HEK293T (cell line): Measurements from ENCODE around the gene RBM28.

Experiments
- ARNT ChIP-seq: fragments of 450-650 bp; IDR thresholded peaks from 2 replicates; pipeline ENCODE4 v1.6.1; 2017; ENCODE audit warnings: mild to moderate bottlenecking
- BHLHE40 ChIP-seq: fragments of 450-650 bp; IDR thresholded peaks from 2 replicates; pipeline ENCODE4 v1.6.1; 2016; ENCODE audit warnings: mild to moderate bottlenecking, moderate library complexity, borderline replicate concordance
- CTBP1 ChIP-seq: fragments of 450-650 bp; IDR thresholded peaks from 2 replicates; pipeline ENCODE4 v1.6.1; 2016; ENCODE audit warnings: borderline replicate concordance
- ELF4 ChIP-seq: fragments of 450-650 bp; IDR thresholded peaks from 2 replicates; pipeline ENCODE4 v1.6.1; 2017; ENCODE audit warnings: antibody characterized with exemption
- FOXA1 ChIP-seq: fragments of 450-650 bp; IDR thresholded peaks from 2 replicates; pipeline ENCODE4 v1.6.1; 2016; ENCODE audit warnings: mild to moderate bottlenecking
- FOXK2 ChIP-seq: fragments of 450-650 bp; IDR thresholded peaks from 2 replicates; pipeline ENCODE4 v1.6.1; 2016; ENCODE audit warnings: mild to moderate bottlenecking
- FOXM1 ChIP-seq: fragments of 450-650 bp; IDR thresholded peaks from 2 replicates; pipeline ENCODE4 v1.6.1; 2017; ENCODE audit warnings: mild to moderate bottlenecking, borderline replicate concordance
- HDGF ChIP-seq: fragments of 450-650 bp; IDR thresholded peaks from 2 replicates; pipeline ENCODE4 v1.6.1; 2017; ENCODE audit warnings: antibody characterized with exemption, borderline replicate concordance
- NFRKB ChIP-seq: fragments of 450-650 bp; IDR thresholded peaks from 2 replicates; pipeline ENCODE4 v1.6.1; 2016; ENCODE audit warnings: mild to moderate bottlenecking, moderate library complexity
- SP1 ChIP-seq: fragments of 450-650 bp; IDR thresholded peaks from 2 replicates; pipeline ENCODE4 v1.6.1; 2017
- SUZ12 ChIP-seq: fragments of 450-650 bp; IDR thresholded peaks from 2 replicates; pipeline ENCODE4 v1.6.1; 2016; ENCODE audit warnings: mild to moderate bottlenecking
- TARDBP ChIP-seq: fragments of 450-650 bp; IDR thresholded peaks from 2 replicates; pipeline ENCODE4 v1.6.1; 2016
- ZNF384 ChIP-seq: fragments of 450-650 bp; IDR thresholded peaks from 2 replicates; pipeline ENCODE4 v1.6.1; 2016

- TF ChIP-seq FOXA1 (no peak), FOXK2 (no peak), BHLHE40 (no peak), SUZ12 (no peak), ARNT (no peak), SP1 (no peak), ELF4 (no peak), HDGF (no peak), FOXM1 (no peak), CTBP1 (no peak), ZNF384 (no peak), TARDBP (no peak), NFRKB (no peak)
Observed at GRCh38 chr7:128284102-128284501, 59.6 kb downstream of the RBM28 start.
